IPS-18a (cell line): Measurements from ENCODE around the gene GDF15.
"Not testable (repeated sequence)": the region's sequence is repeated elsewhere in the genome, so short reads cannot be mapped to it uniquely, and the experiment has no call there.

Experiments
- H3K27ac ChIP-seq: one replicate; pipeline ENCODE4 v1.5.1; 2013; ENCODE audit warnings: low read length
- H3K27me3 ChIP-seq: one replicate; pipeline ENCODE4 v1.6.1; 2013; ENCODE audit warnings: mild to moderate bottlenecking, low read length; ENCODE audit not compliant: control insufficient read depth, insufficient read depth
- H3K36me3 ChIP-seq: one replicate; pipeline ENCODE4 v1.6.1; 2013; ENCODE audit warnings: low read depth, low read length; ENCODE audit not compliant: control insufficient read depth
- H3K4me1 ChIP-seq: one replicate; pipeline ENCODE4 v1.6.1; 2013; ENCODE audit warnings: low read depth, low read length; ENCODE audit not compliant: control insufficient read depth
- H3K4me3 ChIP-seq: one replicate; pipeline ENCODE4 v1.5.1; 2013; ENCODE audit warnings: low read length
- H3K9ac ChIP-seq: one replicate; pipeline ENCODE4 v1.6.1; 2013; ENCODE audit warnings: mild to moderate bottlenecking, low read length, moderate library complexity
- H3K9me3 ChIP-seq: one replicate; pipeline ENCODE4 v1.6.1; 2013; ENCODE audit warnings: low read depth, low read length; ENCODE audit not compliant: control insufficient read depth

Gene GDF15

DNA sequence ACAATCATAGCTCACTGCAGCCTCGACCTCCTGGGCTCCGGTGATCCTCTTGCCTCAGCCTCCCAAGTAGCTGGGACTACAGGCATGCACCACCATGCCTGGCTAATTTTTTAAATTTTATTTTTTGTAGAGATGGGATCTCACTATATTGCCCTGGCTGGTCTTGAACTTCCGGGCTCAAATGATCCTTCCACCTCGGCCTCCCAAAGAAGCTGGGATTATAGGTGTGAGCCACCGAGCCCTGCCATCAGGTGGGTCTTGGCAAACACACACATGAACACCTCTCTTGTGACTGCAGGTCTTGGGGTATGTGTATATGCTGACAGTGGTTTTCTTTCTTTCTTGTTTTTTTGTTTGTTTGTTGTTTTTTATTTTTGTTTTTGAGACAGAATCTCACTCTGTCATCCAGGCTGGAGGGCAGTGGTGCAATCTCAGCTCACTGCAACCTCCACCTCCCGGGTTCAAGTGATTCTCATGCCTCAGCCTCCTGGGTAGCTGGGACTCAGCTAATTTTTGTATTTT, 37.1 kb upstream of the GDF15 start:
- H3K9me3 ChIP-seq, H3K36me3 ChIP-seq, H3K27me3 ChIP-seq, H3K27ac ChIP-seq, H3K9ac ChIP-seq, H3K4me3 ChIP-seq: not testable (repeated sequence)
- H3K4me1 ChIP-seq: peaks cover 17% of the 10 kb centered on the region

DNA sequence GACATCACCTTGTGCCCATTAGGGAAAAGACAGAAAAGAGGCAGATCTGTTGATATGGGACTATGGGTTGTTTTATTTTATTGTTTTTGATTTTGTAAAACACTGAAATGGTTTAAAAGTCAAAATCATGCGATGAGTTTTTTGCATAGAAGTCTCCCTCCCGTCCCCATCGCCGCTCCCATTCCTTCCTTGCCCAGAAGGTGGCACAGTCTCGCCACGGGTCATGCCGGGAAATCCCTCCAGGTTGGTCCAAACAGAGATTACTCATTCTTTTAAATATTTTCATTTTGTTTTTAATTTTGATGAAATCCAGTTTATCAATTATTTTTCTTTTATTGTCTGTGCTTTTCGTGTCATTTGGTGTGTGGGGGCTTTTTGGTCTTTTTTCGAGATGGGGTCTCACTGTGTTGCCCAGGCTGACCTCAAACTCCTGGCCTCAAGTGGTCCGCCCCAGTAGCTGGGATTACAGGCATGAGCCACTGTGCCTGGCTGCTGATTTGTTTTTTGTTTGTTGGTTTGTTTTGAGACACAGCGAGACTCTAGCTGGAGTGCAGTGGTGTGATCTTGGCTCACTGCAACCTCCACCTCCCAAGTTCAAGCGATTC, 36.3 kb upstream of the GDF15 start:
- no peaks in the 10 kb centered on the region for H3K36me3 ChIP-seq
- H3K27me3 ChIP-seq: no peaks in the 10 kb centered on the region
- no peaks in the 10 kb centered on the region for H3K9me3 ChIP-seq
- no peak overlapping the region for H3K4me3 ChIP-seq
- H3K9ac ChIP-seq: no peak overlapping the region
- H3K27ac ChIP-seq: no peak overlapping the region
- peaks cover 9% of the 10 kb centered on the region for H3K4me1 ChIP-seq

DNA sequence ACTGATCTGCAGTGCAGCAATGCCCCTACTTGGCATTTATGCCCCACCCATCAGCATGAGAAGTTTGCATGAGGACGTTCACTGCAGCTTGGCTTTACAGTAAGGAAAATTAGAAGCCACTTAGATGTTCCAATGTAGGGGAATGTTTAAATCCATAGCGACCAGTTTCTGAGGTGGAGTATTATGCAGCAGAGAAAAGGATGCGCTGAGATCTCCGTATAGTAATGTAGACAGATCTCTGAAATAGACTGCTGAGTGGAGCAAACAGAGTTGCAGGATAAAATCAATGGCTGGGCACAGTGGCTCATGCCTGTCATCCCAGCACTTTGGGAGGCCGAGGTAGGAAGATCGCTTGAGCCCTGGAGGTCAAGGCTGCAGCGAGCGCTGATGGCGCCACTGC, 35.5 kb upstream of the GDF15 start:
- H3K36me3 ChIP-seq: no peaks in the 10 kb centered on the region
- H3K4me3 ChIP-seq: no peak overlapping the region
- H3K9me3 ChIP-seq: no peaks in the 10 kb centered on the region
- H3K27ac ChIP-seq: no peak overlapping the region
- peaks cover 5% of the 10 kb centered on the region for H3K4me1 ChIP-seq
- H3K9ac ChIP-seq: no peak overlapping the region
- H3K27me3 ChIP-seq: no peaks in the 10 kb centered on the region

DNA sequence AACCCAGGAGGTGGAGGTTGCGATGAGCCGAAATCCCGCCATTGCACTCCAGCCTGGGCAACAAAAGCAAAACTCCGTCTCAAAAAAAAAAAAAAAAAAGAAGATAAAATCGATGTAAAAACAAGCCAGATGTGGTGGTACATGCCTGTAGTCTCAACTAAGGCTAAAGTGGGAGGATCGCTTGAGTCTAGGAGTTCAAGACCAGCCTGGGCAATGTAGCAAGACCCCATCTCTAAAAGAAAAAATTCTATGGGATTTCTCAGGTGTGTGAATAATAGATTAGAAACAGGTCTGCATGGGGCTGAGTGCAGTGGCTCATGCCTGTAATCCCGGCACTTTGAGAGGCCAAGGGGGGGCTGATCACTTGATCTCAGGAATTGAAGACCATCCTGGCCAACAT, 34.4 kb upstream of the GDF15 start:
- Histone ChIP-seq H3K27me3 (no peaks in the 10 kb centered on the region), H3K9me3 (no peaks in the 10 kb centered on the region), H3K4me1 (no peaks in the 10 kb centered on the region), H3K4me3 (no peak overlapping the region), H3K27ac (no peak overlapping the region), H3K9ac (no peak overlapping the region), H3K36me3 (peaks cover 5% of the 10 kb centered on the region)

- Histone ChIP-seq H3K27ac (no peak overlapping the region), H3K9me3 (no peaks in the 10 kb centered on the region), H3K36me3 (peaks cover 13% of the 10 kb centered on the region), H3K4me1 (no peaks in the 10 kb centered on the region), H3K4me3 (no peak overlapping the region), H3K27me3 (no peaks in the 10 kb centered on the region), H3K9ac (no peak overlapping the region)
Observed at GRCh38 chr19:18353378-18354005, 32.5 kb upstream of the GDF15 start.

DNA sequence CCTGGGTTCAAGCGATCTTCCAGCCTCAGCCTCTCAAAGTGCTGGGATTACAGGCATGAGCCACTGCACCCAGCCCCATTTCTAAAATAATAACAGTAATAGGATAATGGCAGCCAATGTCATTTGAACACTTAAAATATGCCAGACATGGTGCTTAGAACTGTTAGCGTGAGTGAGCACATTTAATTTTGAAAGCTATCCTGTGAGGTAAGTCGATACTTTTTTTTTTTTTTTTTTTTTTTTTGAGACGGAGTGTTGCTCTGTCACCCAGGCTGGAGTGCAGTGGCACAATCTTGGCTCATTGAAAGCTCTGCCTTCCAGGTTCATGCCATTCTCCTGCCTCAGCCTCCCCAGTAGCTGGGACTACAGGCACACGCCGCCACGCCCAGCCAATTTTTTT, 31.2 kb upstream of the GDF15 start:
- not testable (repeated sequence) for H3K27ac ChIP-seq, H3K4me1 ChIP-seq, H3K4me3 ChIP-seq, H3K9ac ChIP-seq, H3K27me3 ChIP-seq, H3K9me3 ChIP-seq
- H3K36me3 ChIP-seq: peaks cover 14% of the 10 kb centered on the region

- Histone ChIP-seq H3K9me3 (no peaks in the 10 kb centered on the region), H3K36me3 (peaks cover 17% of the 10 kb centered on the region), H3K27ac (no peak overlapping the region)
Observed at GRCh38 chr19:18357041-18357440, 28.9 kb upstream of the GDF15 start.

DNA sequence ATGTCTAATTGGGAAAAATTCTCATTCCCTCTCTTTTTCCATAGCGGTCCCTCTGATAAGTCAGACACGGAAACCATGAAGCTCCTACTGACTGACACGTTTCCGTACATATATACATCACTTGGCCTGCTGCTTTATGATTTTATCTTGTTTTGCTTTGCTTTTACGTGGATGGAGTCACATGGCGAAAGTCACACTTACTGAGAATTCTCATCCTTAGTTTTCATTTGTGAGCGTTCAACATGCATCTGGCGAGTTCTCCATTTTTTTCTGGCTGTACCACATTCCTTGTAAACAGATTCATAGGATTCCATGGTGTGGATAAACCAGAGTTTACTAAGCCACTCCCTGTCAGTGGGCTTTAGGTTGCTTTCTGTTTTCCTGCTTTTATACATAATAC, 24.3 kb upstream of the GDF15 start:
- Histone ChIP-seq H3K9me3 (no peaks in the 10 kb centered on the region), H3K27me3 (no peaks in the 10 kb centered on the region), H3K4me3 (no peak overlapping the region), H3K27ac (no peak overlapping the region), H3K4me1 (peaks cover 13% of the 10 kb centered on the region), H3K9ac (no peak overlapping the region), H3K36me3 (peaks cover 11% of the 10 kb centered on the region)

More at GRCh38 chr19:18357041-18357440, 28.9 kb upstream of the GDF15 start:
- H3K9ac ChIP-seq: no peak overlapping the region
- H3K4me3 ChIP-seq: no peak overlapping the region
- H3K4me1 ChIP-seq: no peaks in the 10 kb centered on the region
- H3K27me3 ChIP-seq: no peaks in the 10 kb centered on the region

GRCh38 chr19:18362934-18363542, 22.9 kb upstream of the GDF15 start:
- Histone ChIP-seq H3K27ac (no peak overlapping the region), H3K4me3 (no peak overlapping the region), H3K9ac (no peak overlapping the region), H3K36me3 (peaks cover 4% of the 10 kb centered on the region), H3K9me3 (no peaks in the 10 kb centered on the region), H3K4me1 (peaks cover 13% of the 10 kb centered on the region), H3K27me3 (no peaks in the 10 kb centered on the region)

GRCh38 chr19:18363787-18364186, 22.2 kb upstream of the GDF15 start:
- Histone ChIP-seq H3K9ac (no peak overlapping the region), H3K27me3 (no peaks in the 10 kb centered on the region), H3K9me3 (no peaks in the 10 kb centered on the region), H3K27ac (peak overlapping the region; percentile 72), H3K36me3 (peaks cover 4% of the 10 kb centered on the region), H3K4me3 (no peak overlapping the region), H3K4me1 (peaks cover 13% of the 10 kb centered on the region)

GRCh38 chr19:18364277-18364825, 21.6 kb upstream of the GDF15 start:
- H3K36me3 ChIP-seq, H3K27me3 ChIP-seq, H3K4me3 ChIP-seq, H3K9me3 ChIP-seq: not testable (repeated sequence)
- H3K4me1 ChIP-seq: peaks cover 13% of the 10 kb centered on the region
- peak overlapping the region; percentile 56 for H3K9ac ChIP-seq
- H3K27ac ChIP-seq: peak overlapping the region; percentile 72
